Inflammatory macrophage (primary cell): ENCODE data around the gene VCL.
"Not testable (repeated sequence)": the region's sequence is repeated elsewhere in the genome, so short reads cannot be mapped to it uniquely, and the experiment has no call there.

ENCODE experiments used
- DNase-seq, 2 donors: peaks; one replicate each; pipeline ENCODE4 v3.0.0-alpha.2; 2020 to 2022

VCL gene

GRCh38 chr10:74110120-74110519 lies 112.2 kb downstream of the VCL start:
- no peak for DNase-seq

- DNase-seq: no peak
Observed at GRCh38 chr10:74111799-74112198, 113.9 kb downstream of the VCL start.

- DNase-seq: no peak
Observed at GRCh38 chr10:74113546-74113945, 115.6 kb downstream of the VCL start.

- peak; percentile 32 to 44 for DNase-seq
Observed at GRCh38 chr10:74114041-74114448, 116.1 kb downstream of the VCL start.

- no peak for DNase-seq
Observed at GRCh38 chr10:74117738-74118137, 119.8 kb downstream of the VCL start.

GRCh38 chr10:74118804-74119203 lies 120.9 kb downstream of the VCL start:
- DNase-seq: no peak

- DNase-seq: no peak
Observed at GRCh38 chr10:74120911-74121310, 123.0 kb downstream of the VCL start.

- no peak for DNase-seq
Observed at GRCh38 chr10:74121368-74121767, 123.5 kb downstream of the VCL start.

- no peak for DNase-seq
Observed at GRCh38 chr10:74122060-74122459, 124.1 kb downstream of the VCL start.

GRCh38 chr10:74123081-74123480 lies 125.2 kb downstream of the VCL start:
- peak; percentile 41 to 45 for DNase-seq

- DNase-seq: no peak
Observed at GRCh38 chr10:74133923-74134820, 136.3 kb downstream of the VCL start.

- DNase-seq: no peak
Observed at GRCh38 chr10:74135452-74135851, 137.5 kb downstream of the VCL start.

- DNase-seq: no peak
Observed at GRCh38 chr10:74137992-74138391, 140.1 kb downstream of the VCL start.

GRCh38 chr10:74138596-74138995 lies 140.7 kb downstream of the VCL start:
- peak; percentile 36 to 41 for DNase-seq

GRCh38 chr10:74139981-74140380 lies 142.1 kb downstream of the VCL start:
- DNase-seq: no peak

GRCh38 chr10:74140553-74140952 lies 142.6 kb downstream of the VCL start:
- no peak for DNase-seq

- no peak for DNase-seq
Observed at GRCh38 chr10:74145133-74145532, 147.2 kb downstream of the VCL start.

GRCh38 chr10:74146980-74147379 lies 149.1 kb downstream of the VCL start:
- DNase-seq: not testable (repeated sequence)

- no peak for DNase-seq
Observed at GRCh38 chr10:74150204-74150989, 152.5 kb downstream of the VCL start, which contains the start of gene AP3M1. Gene AP3M1 (minus strand): TSS chr10:74150828. CDS start chr10:74138379, 12,449 bp downstream.

GRCh38 chr10:74150990-74151878 lies 153.3 kb downstream of the VCL start, which contains the start of gene ADK:
Gene ADK (plus strand): TSS chr10:74151221. CDS start chr10:74151279, 58 bp downstream.
- peak; percentile 98 to 99 for DNase-seq

GRCh38 chr10:74151879-74152722 lies 154.2 kb downstream of the VCL start:
- DNase-seq: no peak
